ENCODE results near the gene SLC25A14. TPM values are rescaled to one million over a fixed set of nuclear protein-coding genes. Genes with fewer than 3 reads are reported as not detected.

Gene SLC25A14
- total RNA-seq, 4 donors from 2014 or later = 4.4 to 7.5 (median 5.8) TPM

DNA sequence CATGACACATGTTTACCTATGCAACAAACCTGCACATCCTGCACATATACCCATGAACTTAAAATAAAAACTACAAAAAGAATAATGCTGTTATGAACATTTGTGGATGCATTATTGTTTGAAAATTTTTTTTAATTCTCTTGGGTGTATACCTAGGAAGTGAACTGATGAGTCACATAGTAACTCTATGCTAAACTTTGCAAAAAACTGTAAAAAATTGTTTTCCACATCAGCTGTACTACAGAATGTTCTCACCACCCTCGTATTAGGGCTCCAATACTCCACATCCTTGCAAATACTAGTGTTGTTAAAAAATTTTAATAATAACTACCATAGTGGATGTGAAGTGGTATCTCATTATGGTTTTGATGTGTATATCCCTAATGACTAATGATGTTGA, 37.7 kb upstream of the SLC25A14 start:
- TF ChIP-seq, protein P1, sequence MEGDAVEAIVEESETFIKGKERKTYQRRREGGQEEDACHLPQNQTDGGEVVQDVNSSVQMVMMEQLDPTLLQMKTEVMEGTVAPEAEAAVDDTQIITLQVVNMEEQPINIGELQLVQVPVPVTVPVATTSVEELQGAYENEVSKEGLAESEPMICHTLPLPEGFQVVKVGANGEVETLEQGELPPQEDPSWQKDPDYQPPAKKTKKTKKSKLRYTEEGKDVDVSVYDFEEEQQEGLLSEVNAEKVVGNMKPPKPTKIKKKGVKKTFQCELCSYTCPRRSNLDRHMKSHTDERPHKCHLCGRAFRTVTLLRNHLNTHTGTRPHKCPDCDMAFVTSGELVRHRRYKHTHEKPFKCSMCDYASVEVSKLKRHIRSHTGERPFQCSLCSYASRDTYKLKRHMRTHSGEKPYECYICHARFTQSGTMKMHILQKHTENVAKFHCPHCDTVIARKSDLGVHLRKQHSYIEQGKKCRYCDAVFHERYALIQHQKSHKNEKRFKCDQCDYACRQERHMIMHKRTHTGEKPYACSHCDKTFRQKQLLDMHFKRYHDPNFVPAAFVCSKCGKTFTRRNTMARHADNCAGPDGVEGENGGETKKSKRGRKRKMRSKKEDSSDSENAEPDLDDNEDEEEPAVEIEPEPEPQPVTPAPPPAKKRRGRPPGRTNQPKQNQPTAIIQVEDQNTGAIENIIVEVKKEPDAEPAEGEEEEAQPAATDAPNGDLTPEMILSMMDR (IDR thresholded peaks at IDR 0.05; ENCODE audit: low read depth) = no peak

DNA sequence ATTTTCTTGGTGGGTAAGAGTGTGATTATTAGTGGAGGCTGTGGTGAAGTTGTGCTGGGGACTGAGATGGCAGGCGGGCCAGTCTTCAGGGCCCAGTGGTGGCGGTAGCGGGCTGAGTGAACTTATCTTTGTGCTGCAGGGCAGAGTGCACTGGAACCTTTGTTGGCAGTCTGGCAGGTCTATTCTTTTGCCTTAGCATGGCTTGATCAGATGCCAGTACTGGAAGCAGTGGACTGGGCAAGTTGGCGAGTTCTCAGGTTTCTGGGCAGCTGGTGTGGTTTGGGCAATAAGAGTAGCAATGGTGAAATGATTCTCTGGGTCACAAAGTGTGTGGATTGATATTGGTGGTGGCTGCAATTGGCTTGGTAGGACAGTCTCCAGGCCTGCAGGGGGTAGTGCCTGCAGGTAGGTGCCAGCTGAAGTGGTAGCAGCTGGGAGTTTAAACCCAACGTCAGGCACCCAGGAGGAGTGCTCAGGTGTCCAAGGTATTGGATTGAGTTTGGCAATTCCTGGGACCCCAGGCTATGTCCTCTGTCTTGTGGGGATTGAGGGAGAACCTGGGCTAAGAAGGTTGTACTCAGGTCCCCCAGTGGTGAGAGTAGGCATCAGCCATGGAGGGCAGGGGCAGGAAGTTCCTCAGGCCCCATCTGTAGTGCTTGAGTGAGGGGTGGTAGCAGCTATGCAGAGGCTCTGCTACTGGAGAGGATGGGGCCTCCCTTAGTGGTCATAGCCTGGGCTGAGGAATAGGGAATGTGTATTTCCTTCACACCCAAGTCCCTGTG, 34.9 kb upstream of the SLC25A14 start:
- TF ChIP-seq, protein P1 (IDR thresholded peaks at IDR 0.05; ENCODE audit: low read depth) = no peak

DNA sequence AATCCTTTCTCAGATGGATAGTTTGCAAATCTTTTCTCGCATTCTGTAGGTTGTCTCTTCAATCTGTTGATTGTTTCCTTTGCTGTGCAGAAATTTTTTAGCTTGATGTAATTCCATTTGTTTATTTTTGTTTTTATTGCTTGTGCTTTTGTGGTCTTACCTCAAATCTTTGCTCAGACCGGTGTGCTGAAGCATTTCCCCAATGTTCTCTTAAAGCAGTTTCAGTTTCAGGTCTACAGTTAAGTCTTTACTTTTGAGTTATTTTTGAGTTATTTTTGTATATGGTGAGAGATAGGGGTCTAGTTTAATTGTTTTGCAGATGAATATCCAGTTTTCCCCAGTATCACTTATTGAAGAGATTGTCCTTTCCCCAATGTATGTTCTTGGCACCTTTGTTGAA, 18.2 kb upstream of the SLC25A14 start:
- TF ChIP-seq, protein P1 (IDR thresholded peaks at IDR 0.05; ENCODE audit: low read depth) = no peak

DNA sequence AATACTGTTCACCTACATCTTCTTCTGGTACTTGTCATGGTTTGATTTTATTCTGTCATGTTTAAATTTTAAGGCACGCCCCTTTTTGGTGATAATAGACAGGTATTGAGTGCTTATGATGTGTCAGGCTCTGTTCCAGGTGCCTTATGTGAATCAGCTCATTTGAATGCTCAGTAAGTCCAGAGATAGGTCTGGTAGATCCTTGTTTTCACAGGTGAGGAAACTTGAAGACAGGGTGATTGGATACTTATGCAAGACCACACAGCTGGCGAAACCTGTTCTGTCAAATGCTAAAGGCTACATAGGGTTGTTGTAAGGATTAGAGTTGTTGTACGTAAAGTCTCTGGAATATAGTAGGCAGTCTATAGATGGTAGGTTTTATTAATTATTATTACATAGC, 9.6 kb upstream of the SLC25A14 start:
- TF ChIP-seq, protein P1 (IDR thresholded peaks at IDR 0.05; ENCODE audit: low read depth) = no peak

DNA sequence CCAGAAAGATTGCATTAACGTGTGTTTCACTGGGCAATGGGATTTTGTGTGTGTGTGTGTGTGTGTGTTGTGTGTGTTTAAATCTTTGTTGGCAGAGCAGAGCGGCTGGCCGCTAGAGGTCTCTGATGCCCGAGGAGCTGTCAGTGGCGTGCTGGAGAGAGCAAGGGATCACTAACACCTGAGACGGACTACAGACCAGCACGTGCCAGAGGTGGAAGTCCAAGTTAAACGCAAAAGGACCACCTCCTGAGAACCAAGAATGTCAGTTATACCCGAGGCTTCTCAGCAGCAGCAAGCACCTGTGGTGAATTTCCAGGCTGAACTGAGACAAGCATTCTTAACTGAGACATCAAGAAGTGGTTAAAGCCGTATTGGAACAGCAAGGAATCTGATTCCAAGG, 9.0 kb upstream of the SLC25A14 start:
- TF ChIP-seq, protein P1 (IDR thresholded peaks at IDR 0.05; ENCODE audit: low read depth) = no peak

DNA sequence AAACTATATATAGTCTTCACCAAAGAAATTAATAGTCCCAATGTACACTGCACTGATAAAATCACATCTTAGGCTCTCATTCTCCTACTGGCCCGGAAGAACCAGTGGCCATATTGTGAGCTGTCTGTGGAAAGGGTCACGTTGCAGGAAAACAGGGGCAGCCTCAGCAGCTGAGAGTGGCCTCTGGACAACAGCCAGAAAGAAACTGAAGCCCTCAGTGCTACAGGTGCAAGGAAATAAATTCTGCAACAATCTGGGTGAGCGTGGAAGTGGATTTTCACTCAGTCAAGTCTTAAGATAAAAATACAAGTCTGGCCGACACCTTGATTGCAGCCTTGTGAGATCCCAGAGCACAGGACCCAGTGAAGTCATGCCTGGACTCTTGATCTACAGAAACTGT, 3.2 kb upstream of the SLC25A14 start:
- TF ChIP-seq, protein P1 (IDR thresholded peaks at IDR 0.05; ENCODE audit: low read depth) = no peak

DNA sequence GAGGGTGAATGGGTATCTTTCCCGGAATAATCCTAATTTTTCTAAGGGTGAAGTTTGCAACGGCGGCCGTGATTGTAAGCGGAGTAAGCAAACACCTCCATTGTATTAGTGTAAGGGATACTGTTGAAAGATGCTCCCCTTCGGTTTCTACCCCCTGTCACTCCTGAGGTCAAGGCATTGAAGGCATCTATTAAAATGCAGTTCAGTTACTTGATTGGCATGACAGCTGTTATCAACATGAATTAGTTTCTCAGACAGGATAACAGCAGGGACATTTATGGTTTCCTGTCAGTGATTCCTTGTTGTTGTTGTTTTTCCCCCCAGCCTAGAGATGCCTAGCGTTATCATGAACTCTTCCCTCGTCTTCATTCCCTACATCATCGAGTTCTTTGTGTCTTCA, 552 bp downstream of the SLC25A14 start:
- TF ChIP-seq, protein P1 (IDR thresholded peaks at IDR 0.05; ENCODE audit: low read depth) = no peak
